Pons (tissue), 1 donor: ENCODE measurements around the gene PTPRT.
A peak's percentile ranks its signal among the peaks of the same experiment; 100 is the strongest.
"Not testable (repeated sequence)": the region's sequence is repeated elsewhere in the genome, so short reads cannot be mapped to it uniquely, and the experiment has no call there.

Experiments
- DNase-seq: peaks from one replicate; pipeline ENCODE4 v3.0.0-alpha.2; 2016; ENCODE audit warnings: low spot score

Gene PTPRT

DNA sequence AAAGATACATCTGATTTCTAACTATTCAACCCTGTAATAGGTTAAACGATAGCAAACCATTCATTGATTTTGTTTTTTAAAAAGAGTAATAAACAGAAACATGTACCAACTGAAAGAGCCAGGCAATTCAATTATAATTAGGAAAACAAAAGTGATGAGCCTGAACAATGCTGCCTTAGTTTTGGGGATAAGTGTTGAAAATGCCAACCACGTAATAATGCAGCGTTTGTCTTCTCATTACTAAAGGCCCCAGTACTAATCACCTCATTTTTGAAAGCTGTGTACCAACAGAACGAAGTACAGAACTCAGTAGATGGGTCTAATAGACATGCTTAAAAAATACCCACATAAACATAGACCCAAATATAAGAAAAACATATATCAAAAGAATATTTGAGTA lies 907.9 kb downstream of the PTPRT start:
- peak; percentile 91 for DNase-seq

- DNase-seq = peak; percentile 35
Observed at GRCh38 chr20:42276718-42277602, 912.7 kb downstream of the PTPRT start.

- no peak for DNase-seq
Observed at GRCh38 chr20:42274986-42275385, 914.7 kb downstream of the PTPRT start.

DNA sequence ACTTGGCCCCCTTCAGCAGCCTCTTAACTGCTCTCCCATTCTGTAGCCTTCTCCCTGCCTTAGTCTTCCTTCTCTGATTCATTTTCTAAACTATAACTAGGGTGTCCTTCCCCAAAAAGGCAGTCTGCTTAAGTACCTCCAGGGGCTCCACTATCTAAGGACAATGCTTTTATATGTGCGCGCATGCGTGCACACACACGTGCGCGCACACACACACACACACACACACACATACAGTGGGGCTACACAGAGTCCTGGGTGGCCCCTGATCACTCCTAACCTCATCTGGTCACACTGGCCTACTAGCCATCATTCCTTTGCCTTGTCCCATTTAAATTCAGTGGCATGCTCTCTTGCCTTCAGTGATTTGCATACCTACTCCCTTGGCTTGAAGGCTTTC lies 917.2 kb downstream of the PTPRT start:
- DNase-seq = no peak

GRCh38 chr20:42270539-42270938 lies 919.2 kb downstream of the PTPRT start:
- DNase-seq = no peak

DNA sequence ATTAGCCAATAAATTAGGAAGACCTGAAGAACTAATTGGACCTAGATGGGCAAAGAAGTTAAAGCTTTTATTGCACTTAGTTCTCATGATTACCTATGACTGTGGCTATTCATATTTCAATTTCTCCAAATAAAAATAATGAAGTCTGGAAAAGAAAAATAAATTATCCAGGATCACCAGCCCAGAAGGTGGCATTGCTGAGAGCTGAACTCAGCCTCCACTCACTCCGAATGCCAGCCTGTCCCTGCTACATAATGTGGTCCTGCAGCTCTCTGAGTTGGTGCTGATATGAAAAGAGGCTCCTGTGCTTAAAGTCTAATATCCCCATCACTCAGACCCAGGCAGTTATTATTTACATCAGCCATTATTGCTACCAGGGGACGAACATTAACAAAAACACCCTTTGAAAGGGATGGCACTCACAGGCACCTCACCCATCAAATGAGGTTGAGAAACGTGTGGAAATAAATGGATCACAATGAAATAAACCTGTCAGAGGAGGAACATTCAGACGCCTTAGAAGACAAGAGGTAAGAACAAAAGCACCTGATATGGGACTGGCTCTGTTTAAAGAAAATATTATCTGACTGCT lies 921.8 kb downstream of the PTPRT start:
- peak; percentile 13 for DNase-seq

DNA sequence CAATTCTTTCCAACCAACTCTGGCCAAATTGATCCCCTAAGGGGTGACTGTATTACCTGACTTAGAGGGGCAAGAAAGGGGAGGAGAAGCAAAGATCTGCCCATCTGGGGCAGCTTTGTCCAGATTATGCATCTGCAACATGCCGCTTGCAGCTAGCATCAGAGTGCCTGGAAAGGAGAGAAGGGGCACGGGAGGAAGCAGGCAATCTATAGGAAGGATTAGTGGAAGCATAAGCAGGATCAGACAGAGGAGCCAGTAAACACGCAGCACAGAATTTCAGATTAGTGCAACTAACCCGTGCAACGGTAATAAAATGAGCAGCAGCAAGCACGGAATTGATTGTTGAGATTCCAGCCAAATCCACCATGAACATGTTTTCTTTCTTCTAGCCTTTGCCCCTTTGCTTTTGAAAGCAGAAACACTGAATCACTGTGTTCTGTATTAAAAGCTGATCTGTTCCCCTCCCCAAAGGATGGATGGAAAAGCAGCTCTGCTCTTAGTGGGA lies 927.9 kb downstream of the PTPRT start:
- DNase-seq = no peak

GRCh38 chr20:42260184-42260583 lies 929.5 kb downstream of the PTPRT start:
- DNase-seq = no peak

- DNase-seq = no peak
Observed at GRCh38 chr20:42259389-42259788, 930.3 kb downstream of the PTPRT start.

DNA sequence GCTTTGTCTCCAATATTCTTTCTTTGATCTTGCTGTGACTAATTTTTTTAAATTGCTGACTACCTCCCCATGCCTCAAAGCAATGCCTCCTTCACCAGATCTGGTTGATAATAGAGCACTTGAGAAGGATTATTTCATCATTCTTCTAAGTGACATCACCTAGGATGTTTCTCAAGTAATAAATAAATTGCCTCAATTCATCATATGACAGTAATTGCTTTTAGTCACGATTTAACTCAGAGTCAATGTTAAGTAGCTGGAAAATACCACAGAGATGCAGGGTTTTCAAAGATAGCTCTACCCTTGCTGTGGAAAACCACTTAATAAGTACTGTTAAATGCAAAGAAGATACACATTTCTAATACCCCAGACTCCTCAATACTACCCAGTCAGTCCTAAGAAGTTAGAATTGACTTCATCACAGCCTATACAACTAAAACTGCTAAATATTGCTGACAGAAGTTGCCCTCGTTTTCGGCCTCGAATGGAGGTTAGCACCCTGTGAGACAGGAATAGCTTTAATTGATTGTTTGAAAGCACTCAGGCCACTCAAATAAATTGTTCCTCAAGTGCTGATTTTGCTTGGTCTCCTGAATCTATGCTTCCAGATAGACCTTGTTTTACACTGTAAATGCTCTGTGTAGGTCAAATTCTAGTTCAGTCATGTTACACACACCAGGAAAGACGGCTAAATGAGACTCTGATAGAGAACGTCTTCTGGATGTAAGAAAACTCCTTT lies 931.0 kb downstream of the PTPRT start:
- no peak for DNase-seq

DNA sequence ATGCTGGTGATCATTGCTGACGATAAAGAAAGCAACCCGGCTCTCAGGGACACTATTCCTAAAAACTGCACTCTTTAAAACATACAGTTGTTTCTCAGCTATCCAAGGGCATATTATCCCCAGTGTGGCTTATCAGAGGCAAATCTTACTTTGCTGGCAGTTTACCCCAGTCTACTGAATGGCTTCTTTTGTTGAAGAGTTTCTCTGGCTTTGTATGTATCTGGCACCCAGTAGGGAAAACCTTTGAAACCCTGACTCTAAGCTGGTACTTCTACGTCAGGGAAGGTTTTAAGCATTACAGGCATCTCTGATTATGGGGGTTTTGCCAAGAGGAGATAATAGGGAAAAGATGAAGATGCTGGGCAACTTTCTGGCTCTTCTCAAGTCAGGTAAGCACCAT lies 933.9 kb downstream of the PTPRT start:
- peak; percentile 80 for DNase-seq

DNA sequence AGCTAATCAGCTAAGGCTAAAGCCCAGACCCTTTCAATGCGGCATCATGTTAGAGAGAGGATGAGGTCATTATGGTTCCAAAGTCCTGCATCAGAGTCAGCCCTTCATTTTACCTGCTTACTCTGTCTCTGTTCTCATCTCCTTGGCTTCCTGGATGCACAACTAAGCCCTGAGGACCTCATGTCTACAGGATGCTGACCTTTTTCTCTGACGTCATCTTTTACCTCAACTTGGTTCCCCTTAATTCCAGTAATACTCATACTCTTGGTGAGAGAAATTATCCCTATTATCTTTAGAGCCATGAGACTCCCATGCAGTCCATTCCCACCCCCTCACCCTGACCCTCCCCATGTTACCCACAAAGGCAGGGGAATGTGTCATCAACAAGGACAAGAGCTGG lies 935.0 kb downstream of the PTPRT start:
- DNase-seq = no peak

GRCh38 chr20:42252116-42252515 lies 937.6 kb downstream of the PTPRT start:
- no peak for DNase-seq

GRCh38 chr20:42218621-42219374 lies 970.9 kb downstream of the PTPRT start:
- no peak for DNase-seq

GRCh38 chr20:42214074-42214473 lies 975.6 kb downstream of the PTPRT start:
- DNase-seq = no peak

DNA sequence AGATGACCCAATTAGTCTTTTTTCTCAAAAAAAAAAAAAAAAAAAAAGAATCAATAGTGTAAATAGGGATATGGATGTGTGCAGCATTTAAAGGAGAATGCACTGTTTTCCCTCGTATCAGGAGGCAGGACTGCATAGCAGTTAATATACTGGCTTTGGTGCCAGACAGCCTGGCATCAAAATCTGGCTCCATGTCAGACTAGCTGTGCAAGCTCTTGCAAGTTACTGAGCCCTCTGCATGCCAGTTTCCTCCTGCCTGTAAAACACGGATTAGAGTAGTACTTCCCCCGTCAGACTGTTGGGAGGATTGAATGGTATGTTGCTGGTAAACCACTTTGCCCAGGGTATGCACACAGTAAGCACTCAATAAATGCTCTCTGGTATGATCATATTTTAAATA lies 977.3 kb downstream of the PTPRT start:
- DNase-seq = peak; percentile 9

DNA sequence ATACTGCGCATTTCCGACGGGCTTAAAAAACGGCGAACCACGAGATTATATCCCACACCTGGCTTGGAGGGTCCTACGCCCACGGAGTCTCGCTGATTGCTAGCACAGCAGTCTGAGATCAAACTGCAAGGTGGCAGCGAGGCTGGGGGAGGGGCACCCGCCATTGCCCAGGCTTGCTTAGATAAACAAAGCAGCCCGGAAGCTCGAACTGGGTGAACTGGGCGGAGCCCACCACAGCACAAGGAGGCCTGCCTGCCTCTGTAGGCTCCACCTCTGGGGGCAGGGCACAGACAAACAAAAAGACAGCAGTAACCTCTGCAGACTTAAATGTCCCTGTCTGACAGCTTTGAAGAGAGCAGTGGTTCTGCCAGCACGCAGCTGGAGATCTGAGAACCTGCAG lies 983.1 kb downstream of the PTPRT start:
- DNase-seq = not testable (repeated sequence)

- DNase-seq = peak; percentile 67
Observed at GRCh38 chr20:42204109-42204660, 985.5 kb downstream of the PTPRT start.

DNA sequence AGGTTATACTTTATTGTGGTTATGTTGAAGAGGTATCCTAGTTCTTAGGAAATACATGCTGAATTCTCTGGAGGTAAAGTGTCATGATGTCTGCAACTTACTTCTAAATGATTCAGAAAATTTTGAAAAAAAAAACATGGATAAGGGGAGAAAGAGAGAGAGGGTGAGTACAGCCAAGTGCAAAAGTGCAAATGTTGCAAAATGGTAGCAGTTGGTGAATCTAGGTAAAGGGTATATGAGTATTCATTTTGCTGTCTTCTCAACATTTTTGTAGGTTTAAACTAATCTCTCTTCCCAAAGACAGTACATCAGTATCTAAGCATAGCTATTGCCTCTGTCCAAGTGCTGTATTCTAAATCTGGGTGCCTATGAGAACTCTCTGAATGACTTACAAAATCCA lies 992.1 kb downstream of the PTPRT start:
- no peak for DNase-seq

- DNase-seq = no peak
Observed at GRCh38 chr20:42193119-42193518, 996.6 kb downstream of the PTPRT start.

- no peak for DNase-seq
Observed at GRCh38 chr20:42192321-42192720, 997.4 kb downstream of the PTPRT start.
